ENCODE results near the gene SNX32.

The SNX32 gene

DNA sequence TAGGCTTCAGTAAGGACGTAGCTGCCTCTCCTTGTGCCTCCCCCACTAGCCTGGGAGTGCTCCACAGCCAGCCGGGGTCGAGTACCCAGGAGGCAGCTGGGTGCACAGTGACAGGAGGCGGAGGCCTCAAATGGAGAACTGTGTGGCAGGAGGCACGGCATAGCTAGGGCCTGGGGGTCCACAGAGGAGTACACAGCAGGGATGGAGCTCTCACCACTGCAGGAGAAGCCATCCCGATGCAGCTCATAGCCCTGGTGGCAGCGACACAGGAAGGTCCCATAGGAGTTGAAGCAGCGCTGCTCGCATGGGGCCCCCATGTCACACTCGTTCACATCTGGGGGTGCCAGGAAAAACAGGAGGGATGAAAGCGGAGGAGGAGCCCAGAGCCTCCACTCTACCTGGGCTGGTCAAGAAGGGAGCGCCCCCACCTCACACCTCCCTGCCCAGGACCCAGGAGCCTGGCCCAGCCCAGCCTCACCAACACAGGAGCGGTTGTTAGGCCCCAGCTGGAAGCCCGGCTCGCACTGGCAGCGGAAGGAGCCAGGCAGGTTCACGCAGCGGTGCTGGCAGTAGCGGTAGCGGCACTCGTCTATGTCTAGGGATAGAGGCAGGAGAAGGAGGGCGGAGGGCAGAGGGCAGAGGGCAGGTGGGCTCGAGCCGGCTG is 36.0 kb downstream of the SNX32 start:
- DNase-seq, result no peak

DNA sequence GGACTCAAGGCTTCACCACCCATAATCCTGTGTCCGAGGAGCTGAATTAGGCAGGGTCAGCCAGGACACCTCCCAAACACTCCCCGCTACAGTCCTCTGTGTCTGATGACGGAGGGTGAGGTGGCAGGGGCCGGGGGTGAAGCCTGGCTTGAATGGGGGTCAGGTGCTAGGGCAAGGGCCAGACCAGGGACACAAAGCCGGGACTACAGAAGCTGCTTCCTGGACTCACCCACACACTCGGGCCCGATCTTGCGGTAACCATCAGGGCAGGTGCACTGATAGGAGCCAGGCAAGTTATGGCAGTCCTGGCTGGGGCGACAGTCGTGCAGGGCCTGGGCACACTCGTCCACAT is 36.5 kb downstream of the SNX32 start:
- DNase-seq, result no peak

DNA sequence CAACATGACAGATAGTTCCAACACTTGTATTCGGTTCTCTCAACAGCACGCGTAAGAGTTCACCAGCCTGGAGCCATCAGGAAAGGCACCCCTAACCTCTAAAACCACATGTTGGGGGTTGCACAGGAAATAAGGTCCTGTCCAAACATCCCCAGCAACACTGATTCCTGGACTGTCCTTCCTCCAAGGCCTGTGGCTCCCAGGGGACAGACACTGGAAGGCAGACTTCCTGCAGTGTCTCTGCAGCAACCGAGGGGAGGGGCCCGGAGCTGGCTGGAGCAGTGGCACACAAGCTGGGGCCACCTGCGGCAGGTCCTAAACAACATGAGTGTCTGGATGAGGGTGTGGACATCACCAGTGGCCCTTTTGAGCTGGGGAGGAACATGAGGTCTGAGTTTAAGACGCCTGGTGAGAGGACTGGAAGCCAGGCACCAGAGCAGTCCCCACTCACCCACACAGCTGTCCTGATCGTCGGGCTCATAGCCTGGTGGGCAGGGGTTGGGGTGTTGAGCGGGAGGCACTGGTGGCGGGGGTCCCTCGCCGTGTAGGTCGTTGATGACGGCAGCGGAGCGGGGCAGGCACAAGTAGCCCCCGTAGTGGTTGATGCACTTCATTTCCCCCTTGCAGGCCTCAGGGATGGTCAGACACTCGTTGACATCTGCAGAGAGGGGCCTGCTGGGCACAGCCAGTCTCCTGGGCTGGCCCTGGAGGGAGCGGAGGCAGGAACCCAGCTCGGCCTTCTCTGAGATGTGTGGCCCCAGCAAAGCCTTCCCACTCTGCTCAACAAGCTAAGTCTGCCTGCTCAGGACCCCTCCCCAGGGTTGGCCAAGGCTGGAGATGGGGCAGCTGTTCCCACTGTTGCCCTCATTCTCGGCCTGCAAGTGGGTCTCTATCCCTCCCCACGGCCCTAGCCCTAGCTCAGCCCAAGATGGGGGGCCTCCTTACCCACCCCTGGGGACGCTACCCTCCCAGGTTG is 37.2 kb downstream of the SNX32 start:
- no peak for DNase-seq

DNA sequence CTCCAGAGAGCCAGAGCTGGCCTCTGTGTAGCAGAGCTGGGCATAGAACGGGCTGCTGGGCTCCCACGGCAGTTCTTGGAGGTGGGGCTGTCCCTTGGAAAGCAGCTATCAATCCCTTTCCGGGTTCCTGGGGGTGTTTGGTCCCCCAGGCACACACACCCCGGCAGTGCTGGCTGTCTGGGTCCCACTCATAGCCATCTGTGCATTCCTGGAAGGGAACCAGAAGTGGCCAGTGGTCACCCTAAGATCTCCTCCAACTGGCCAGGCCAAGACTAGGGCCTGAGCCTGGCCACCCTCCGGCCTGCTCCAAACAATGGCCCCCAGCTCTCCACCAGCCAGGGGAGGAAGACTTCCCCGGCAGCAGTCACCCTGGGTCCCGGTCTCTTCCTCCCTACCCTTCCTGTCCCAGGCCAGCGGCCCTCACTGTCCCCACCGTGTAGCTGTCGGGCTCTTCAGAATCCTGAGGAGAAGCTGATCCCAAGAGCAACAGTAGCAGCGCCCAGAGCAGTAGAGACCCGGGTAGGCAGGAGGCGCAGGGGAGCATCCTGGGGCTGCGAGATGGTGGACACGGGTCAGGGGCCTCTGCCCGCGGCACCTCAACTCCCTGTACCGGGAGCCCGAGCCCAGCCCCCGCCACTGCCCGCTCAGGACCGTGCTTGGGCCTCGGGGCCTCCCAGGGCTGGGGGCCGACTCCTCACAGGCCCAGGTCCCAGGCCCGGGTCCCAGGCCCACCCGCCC is 38.2 kb downstream of the SNX32 start:
- DNase-seq, result no peak

DNA sequence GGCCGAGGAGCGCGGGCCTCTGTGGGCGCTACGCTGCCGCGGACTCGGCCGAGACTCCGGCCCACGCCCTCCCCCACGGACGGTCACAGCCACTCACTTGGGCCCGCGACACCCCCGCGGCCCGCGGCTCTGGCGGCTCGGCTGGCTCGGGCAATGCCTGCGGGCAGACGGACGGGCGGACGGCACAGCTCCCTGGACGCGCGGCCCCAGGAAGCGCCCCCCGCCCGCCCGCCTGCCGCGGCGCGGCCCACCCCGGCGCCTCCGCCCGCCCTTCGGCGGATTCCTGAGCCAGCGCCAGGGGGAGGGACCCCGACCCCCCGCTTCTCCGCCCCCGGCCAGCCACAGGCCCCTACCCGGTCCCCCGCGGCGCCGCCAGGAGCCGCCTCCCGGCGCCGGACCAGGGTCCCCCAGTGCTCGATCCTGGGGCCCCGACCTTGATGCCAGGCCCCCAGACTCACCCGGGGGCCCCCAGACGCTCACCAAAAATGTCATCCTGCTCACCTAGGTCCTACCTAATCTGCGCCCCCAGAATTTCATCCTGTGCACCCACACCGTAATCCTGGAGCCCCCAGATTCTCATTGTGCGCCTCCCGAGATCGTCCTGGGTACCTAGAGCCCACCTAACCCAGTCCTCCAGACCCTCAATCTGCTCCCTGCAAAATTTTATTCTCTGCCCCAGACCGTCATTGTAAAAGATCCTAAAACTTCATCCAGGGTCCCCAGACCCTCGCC is 39.0 kb downstream of the SNX32 start, which contains the start of gene EFEMP2:
Gene EFEMP2 (minus strand): TSS at position 215 of the 732 bp plus-strand sequence. CDS start 446 bp downstream, outside the sequence.
- DNase-seq, result peak; percentile 21

DNA sequence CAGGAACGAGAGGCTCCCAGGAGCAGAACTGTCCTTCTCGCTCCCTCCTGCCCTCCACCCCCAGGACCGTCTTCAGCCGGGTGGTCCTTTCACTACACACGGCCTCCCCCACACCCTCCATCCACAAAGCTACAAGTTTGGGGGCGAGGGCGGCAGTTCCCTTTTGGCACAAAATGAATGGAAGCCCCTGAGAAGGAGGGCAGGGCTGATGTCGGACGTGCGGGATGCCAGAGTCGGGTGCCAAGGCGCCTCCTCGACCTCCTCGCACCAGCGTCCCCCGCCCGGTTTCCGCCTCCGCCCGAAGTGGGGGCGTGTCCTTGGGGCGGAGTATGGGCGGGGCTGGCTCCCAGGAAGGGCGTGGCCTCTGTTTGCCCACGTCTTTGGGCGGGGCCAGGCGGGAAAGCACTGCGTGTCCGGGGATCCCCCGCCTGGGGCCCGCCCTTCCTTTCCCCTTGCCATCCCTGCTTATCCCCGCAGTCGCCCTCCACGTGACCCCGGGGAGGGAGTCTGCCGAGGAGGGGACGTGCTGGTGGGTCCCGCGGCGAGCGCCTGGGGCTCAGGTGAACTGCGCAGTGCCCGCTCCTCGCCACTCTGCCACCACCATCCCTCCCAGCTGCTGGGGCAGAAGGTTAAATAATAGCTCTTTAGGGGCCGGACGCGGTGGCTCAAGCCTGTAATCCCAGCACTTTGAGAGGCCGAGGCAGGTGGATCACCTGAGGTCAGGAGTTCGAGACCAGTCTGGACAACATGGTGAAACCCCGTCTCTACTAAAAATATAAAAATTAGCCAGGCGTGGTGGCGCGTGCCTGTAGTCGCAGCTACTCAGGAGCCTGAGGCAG is 39.8 kb downstream of the SNX32 start:
- peak; percentile 96 for DNase-seq

DNA sequence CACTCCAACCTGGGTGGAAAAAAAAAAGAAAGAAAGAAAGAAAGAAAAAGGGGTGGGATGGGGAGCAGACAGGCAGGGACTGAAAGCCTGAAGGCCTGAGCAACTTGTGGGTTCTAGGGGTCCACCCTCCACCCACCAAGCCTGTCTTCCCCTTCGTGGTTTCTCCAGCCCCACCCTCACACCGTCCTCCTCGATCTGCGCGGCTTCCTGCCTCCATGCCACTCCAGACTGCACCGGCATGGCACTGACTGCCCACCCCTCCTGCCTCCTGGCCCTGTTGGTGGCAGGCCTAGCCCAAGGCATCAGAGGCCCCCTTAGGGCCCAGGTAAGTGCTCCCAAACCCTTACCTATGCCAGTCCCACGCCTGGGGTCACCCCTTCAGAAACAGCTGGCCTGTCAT is 45.9 kb downstream of the SNX32 start, which contains the start of gene CTSW:
Gene CTSW (plus strand): TSS at position 221 of the 400 bp plus-strand sequence. CDS start 18 bp downstream, at position 239.
- DNase-seq, result peak; percentile 64

DNA sequence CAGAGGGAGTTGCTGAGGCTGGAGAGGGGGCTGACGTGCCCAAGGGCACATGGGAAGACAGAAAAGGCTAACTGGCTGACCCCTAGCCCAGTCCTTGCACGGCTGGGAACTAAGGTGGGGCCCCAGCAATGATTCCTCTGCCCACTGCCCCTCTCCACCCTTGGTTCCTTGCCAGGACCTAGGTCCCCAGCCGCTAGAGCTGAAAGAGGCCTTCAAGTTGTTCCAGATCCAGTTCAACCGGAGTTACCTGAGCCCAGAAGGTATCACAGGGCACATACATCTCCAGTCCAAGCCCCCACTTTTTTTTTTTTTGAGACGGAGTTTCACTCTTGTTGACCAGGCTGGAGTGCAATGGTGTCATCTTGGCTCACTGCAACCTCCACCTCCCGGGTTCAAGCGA is 46.3 kb downstream of the SNX32 start:
- DNase-seq, result no peak

DNA sequence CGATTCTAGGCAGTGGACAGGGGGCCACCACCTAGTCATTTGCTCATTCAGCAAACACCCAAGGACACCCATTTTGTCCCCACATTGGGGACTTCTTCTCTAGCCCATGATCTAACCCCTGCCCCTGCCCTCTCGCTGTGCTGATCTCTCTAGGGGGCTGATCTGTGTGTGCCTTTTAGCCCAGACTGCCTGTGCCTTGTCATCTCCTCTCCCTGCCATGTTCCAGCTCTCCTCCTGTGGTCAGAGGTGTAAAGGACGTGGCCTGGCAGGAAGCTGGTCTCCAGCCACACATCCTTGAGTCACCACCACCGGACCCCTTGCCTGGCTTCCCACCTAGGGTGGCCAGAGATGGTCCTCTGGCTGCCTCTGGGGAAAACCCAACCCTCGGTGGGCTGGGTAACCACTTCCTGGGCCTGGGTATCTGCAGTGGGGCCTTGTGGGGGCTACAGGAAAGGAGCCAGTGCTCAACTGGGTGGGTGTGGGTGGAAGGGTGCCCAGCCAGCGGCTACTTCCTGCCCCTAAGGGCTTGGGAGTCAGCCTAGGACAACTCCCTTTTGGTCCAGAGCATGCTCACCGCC is 47.2 kb downstream of the SNX32 start:
- DNase-seq, result peak; percentile 4

DNA sequence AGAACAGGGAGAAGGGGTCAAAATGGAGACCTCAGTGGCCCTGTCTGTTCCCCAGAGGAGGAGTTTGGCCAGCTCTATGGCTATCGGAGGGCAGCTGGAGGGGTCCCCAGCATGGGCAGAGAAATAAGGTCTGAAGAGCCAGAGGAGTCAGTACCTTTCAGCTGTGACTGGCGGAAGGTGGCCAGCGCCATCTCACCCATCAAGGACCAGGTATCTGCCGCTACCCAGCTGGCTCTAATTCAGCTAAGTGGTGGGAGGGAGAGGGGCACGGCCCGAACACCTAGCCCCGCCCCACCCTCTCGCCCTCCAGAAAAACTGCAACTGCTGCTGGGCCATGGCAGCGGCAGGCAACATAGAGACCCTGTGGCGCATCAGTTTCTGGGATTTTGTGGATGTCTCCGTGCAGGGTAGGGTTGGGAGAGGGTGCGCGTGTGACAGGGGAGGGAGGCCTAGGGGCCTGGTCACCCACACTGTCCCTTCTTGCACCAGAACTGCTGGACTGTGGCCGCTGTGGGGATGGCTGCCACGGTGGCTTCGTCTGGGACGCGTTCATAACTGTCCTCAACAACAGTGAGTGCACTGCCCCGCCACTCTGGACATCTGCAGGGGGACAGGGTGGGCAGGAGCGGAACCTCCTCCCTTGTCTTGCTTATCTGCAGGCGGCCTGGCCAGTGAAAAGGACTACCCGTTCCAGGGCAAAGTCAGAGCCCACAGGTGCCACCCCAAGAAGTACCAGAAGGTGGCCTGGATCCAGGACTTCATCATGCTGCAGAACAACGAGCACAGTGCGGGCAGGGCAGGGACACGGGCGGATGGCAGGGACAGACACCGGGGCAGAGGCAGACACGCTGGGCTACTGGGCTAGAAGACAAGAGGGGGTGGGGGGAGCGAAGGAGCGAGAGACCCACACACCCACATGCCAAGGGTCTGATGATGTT is 48.6 kb downstream of the SNX32 start:
- DNase-seq, result no peak

DNA sequence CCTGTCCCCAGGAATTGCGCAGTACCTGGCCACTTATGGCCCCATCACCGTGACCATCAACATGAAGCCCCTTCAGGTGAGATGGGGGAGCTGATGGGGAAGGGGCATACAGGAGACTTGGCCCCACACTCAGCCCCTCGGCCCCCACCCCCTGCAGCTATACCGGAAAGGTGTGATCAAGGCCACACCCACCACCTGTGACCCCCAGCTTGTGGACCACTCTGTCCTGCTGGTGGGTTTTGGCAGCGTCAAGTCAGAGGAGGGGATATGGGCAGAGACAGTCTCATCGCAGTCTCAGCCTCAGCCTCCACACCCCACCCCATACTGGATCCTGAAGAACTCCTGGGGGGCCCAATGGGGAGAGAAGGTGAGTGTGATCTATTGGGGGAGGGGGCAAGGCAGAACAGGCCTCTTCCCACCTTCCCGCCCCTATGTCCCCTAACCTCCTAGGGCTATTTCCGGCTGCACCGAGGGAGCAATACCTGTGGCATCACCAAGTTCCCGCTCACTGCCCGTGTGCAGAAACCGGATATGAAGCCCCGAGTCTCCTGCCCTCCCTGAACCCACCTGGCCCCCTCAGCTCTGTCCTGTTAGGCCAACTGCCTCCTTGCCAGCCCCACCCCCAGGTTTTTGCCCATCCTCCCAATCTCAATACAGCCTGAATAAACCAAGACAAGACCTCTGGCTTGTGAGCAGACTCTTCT is 49.4 kb downstream of the SNX32 start:
- no peak for DNase-seq

DNA sequence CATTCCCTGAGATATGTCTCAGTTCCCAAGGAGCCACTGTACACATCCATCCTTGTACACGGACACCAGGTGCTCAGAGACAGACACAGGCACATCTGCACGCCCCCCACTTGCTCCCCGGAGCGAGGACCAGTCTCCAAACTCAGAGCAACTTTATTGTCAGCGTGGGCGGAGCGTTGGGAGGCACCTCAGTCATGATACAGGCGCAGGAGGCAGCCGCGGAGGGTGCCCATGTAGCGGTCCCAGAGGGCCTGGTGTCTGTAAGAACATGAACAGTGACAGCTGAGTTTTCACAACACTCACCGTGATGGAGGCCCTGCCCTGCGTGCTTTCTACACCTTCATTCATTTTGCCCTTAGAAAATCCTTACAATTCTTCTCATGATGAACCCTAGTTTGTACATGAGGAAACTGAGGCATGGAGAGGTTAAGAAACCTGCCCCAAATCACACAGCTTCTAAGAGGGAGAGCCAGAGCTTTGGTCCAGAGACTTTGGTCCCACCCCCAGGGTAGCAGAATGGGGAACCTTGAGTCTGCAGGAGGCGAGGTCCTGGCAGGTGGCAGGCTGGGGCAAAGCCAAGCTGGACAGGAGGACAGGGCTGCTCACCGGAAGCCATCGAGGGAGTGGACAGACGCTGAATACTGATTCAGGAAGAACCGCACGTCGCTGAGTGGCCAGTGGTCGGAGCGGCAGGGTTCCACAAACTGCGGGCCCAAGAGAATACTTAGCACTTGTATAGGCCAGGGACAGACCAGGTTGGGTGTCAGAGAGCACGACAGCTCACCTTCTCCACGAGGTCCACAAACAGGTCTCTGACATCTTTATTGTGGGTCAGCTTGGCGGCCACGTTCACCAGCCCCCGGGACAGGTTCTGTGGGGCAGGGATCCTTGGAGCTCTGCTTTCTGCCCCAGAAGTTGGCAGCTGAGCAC is 50.3 kb downstream of the SNX32 start:
- no peak for DNase-seq

DNA sequence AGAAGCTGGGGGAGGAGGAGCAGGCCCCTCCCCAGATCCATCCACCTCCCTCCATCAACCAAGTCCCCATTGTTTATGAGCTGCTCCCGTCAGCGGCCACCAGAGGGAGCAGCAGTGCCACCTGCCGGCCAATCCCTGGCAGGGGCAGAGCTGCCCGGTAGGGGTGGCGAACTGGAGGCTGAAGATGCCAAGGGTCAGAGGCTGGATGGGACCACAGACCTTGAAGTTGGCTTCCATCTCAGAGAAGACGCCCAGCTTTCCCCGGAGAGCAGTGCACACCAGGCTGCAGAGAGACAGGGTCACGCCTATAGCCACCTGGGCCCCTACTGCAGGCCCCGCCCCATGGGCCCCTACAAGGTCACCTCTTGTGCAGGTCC is 50.9 kb downstream of the SNX32 start:
- peak; percentile 86 for DNase-seq

DNA sequence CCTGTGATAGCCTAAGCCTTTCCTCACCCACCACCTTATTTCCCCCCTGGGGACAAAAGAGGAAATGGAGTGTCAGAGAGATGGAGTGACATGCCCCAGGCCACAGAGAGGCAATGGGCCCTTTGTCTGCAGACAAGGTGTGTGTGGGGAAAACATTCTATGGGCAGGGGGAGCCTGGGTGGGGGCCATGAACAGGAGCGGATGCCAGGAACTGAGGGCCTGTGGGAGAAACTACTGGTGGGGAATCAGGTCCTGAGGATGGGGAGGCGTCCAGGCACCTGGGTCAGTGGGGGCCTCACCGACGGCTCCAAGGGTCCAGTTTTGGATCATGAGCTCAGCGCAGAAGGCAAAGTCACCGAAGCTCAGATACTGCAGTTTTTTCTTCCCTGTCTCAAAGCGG is 51.5 kb downstream of the SNX32 start:
- DNase-seq, result no peak

DNA sequence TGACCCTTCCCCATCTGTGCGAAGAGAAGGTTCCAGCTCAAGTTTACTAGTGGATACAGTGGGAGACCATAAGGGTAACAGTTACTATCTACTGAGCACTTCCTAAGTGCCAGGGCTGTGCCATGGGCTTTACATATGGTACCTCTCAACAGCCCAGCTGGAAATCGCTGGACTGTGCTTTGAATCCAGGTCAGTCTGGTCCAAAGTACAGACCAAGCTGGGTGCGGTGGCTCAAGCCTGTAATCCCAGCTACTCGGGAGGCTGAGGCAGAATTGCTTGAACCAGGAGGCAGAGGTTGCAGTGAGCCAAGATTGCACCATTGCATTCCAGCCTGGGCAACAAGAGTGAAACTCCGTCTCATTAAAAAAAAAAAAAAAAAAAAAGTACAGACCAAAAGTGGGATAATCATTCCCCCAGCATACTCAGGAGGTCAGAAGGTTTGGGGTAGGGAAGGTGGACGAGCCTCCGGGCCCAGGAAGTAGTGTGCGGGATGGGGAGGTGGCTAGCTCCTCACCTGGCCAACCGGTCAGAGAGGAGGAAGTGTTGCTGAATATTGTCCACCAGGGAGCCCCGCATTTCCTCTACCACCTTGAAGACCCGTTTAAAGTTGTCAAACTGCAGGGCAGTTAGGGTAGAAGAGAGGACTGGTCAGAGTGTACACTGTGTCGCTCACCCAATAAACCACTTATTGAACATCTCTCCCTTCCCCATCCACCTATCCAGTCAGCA is 52.2 kb downstream of the SNX32 start:
- DNase-seq, result no peak

DNA sequence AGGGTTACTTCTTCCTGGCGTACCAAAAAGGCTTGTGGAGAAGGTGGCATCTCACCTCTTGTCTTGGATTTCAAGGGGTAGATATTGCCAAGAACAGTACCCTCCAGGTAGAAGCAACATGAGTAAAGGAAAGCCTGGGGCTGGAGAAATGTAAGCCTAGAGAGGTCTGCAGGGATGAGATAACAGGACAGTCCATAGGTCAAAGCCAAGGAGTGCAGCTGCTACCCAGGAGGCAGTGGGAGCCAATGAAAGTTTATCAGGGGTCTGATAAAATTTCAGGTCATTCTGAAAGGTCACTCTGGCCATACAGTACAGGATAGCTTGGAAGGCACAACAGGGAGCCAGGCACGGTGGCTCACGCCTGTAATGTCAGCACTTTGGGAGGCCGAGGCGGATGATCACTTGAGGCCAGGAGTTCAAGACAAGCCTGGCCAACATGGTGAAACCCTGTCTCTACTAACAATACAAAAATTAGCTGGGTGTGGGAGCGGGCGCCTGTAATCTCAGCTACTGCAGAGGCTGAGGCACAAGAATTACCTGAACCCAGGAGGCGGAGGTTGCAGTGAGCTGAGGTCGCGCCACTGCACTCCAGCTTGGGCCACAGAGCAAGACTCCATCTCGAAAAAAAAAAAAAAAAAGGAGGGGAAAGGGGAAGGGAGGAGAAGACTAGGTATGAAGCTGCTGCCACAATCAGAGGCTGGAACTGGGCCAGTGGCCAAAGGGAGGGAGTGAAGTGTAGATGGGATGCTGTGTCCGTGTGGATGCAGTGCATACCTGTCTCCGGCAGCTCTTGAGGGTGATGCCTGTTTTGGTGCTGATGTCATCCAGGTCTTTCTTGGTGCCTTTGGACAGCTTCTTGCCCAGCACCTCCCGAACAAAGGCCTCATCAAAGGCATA is 53.3 kb downstream of the SNX32 start:
- no peak for DNase-seq
